ENCODE results near the gene LDLRAD2. TPM values are rescaled to one million over a fixed set of nuclear protein-coding genes. Genes with fewer than 3 reads are reported as not detected.

Gene LDLRAD2
- total and polyA plus RNA-seq, 9 of the 15 experiments (the other 6 are each of a cell fraction or from before 2014, with no cell fraction given) = 0.45 to 0.48 TPM; not detected in 7

- no peak for TF ChIP-seq E2F3 (CRISPR knock-in tag; IDR thresholded peaks at IDR 0.05)
- no peak for TF ChIP-seq ZZZ3 (IDR thresholded peaks at IDR 0.05)
- TF ChIP-seq SNRNP70 (optimal IDR thresholded peaks at IDR 0.05; ENCODE audit: low read depth, low read length) = no peak
- TF ChIP-seq ZFP1 (CRISPR knock-in tag; IDR thresholded peaks at IDR 0.05) = no peak
- no peak for TF ChIP-seq GABPB1 (CRISPR knock-in tag; IDR thresholded peaks at IDR 0.05)
- TF ChIP-seq ZNF707 (CRISPR knock-in tag; conservative IDR thresholded peaks at IDR 0.05) = peak; percentile 95
- TF ChIP-seq MAFK (IDR thresholded peaks at IDR 0.05; ENCODE audit: low read length) = no peak
- TF ChIP-seq DIDO1 (tag; IDR thresholded peaks at IDR 0.05; ENCODE audit: low read depth) = no peak
- no peak for TF ChIP-seq FOXP1 (CRISPR knock-in tag; IDR thresholded peaks at IDR 0.05)
- peak; percentile 67 for TF ChIP-seq ZFP36 (IDR thresholded peaks at IDR 0.05; ENCODE audit: low read depth, low read length, partially characterized antibody)
- 0 out of 2 replicates have a peak, but pooled peaks have one; percentile 35 for TF ChIP-seq ZNF766 (CRISPR knock-in tag; conservative IDR thresholded peaks at IDR 0.05)
- TF ChIP-seq ERF (CRISPR knock-in tag; IDR thresholded peaks at IDR 0.05) = no peak
- TF ChIP-seq TRIM28 (IDR thresholded peaks at IDR 0.05) = peak; percentile 96
- no peak for TF ChIP-seq MAX (CRISPR knock-in tag; IDR thresholded peaks at IDR 0.05)
- TF ChIP-seq CBX1 (IDR thresholded peaks at IDR 0.05; ENCODE audit: low read depth) = peak; percentile 91; the same call in 1 of the 2 replicates
Measured at GRCh38 chr1:21795075-21795474, 17.0 kb upstream of the LDLRAD2 start (continued).

All from K562 (cell line).